Measurements from ENCODE around the gene ORM1.

Gene ORM1

GRCh38 chr9:114367772-114368569 is 45.1 kb downstream of the ORM1 start:
- peak in 1 of 2 donors; percentile 33 for DNase-seq

GRCh38 chr9:114369216-114370130 is 46.6 kb downstream of the ORM1 start:
- peak; percentile 48 to 54 for DNase-seq

DNA sequence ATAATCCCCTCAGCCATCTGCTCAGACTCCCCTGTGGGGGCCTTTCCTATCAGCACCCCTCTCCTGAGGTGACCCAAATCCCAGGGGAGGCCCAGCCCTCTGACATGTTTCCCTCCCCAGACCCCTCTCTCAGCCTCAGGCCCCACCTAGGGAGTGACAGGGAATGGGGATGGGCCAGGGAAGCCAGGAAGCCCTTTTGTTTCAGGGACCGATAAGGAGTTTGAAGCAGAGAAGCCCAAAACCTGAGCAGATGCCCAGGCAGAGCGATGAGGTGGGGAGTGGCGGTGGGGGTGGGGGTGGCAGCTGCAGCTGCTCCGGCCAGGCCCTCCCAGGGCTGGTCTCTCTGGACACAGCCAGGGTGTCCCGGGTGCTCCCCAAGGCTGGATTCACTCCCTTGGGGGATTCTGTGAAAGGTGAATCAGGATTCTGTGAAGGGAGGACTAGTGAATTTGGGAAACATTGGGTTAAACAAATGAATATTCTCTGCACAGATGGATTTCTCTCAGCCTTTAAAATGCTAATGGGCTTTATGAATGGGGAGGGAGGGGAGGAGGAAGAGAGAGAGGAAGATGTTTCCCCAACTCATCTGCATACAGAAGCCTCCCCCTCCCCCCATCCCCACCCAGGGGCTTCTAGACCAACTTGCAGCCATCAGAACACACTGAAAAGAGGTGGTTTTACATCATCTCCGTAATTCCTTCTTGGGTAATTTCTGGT is 47.5 kb downstream of the ORM1 start:
- no peak for DNase-seq

DNA sequence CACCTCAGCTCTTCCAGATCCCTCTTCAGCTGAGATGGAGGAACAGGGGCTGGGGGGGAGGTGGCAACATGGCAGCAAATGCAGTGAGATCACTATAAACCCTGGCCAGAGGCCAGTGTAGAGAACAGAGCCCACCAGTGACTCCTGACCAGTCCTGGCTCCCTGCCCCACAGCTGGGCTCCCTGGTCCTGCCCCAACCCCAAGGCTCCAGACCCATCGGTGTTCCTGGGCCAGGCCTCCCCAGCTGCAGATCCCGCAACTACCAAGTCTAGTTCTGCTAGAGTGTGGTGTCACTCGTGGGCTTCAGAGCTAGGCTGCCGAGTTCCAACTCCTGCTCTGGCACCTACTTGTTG is 48.0 kb downstream of the ORM1 start:
- DNase-seq = no peak

DNA sequence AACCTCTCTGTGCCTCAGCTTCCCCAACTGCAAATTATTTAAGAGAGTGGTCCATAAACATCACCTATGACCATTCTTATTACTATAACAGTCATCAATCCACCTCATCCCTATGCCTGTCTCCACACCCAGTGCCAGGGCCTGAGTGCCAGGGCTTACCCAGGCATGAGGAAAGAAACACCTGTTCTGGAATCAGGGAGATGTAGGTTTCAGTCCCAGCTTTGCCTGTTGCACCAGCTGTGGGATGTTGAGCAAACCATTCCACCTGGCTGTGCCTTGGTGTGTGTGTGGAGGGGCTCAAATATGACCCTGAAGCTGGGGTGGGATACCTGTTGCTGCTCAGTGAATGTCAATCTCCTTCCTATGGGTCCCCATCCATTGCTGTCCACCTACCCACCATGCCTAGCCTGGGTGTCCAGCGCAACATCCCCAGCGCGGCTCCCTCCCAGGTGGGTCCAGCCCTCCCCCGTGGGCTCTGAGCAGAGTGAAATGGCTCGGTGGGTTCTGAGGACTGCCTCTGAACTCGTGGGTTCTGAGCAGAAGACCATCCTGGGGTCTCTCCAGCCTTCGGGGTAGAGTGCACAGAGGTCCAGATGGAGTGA is 48.5 kb downstream of the ORM1 start:
- no peak for DNase-seq

GRCh38 chr9:114371973-114372917 is 49.3 kb downstream of the ORM1 start:
- peak; percentile 56 to 70 for DNase-seq

DNA sequence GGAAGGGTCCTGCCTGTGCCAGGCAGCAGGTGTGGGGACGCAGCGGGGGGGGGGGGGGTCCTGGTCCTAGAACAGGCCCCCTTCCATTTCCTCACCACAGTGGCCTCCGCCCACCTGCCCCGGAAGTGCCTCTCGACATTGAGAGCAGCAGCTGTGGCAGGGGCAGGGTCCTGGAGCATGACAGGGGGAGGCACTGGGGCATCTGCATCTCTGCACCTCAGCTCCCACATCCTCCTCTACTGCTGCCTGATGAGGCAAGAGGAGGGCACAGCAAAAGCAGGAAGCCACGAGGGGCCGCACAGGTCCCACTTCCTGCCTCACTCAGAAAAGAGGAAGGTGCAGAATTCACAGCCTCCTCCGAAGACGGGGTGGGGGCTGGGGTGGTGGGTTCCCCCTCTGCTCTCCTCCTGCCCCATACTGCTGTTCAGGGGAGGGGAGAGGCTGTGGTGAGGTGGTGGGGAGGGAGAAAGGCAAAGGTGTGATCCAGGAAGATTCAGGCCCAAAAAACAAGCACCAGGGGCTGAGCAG is 50.1 kb downstream of the ORM1 start:
- peak; percentile 88 to 93 for DNase-seq

DNA sequence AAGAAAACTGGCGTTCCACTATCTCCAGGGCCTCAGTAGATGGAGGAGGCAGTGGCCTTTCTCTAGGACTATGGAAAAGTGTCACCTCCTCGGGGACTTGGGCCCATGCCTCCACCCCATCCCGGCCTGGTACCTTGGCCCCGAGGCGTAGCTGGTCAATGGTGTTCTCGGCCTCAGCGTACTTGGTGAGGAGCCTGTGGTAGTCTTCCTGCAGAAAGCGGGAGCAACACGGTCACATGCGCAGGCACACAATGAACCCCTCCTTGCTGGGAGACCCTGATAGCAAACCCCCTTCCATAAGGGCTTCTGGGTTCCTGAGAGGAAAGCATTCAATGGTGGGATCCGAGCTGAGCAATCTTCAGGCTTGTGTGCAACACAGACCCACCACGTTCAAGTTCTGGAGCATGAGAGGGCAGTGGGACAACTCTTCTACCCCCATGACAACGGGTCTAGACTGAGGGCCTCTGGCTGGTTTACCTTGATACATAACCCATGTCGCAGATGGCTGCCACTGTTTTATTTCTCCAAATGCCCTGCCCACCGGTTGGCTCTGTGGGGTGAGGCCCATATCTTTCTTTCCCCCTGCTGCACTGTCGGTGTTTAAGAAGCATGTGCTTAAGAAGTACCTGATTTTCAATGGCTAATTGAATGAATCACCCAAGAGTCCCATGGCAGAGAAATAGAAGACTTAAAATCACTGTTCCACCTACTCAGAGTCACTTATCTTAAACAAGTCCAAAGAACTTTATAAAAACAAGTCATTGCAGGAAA is 51.2 kb downstream of the ORM1 start:
- DNase-seq = peak in 1 of 2 donors; percentile 22

GRCh38 chr9:114374936-114375335 is 52.0 kb downstream of the ORM1 start:
- DNase-seq = no peak

DNA sequence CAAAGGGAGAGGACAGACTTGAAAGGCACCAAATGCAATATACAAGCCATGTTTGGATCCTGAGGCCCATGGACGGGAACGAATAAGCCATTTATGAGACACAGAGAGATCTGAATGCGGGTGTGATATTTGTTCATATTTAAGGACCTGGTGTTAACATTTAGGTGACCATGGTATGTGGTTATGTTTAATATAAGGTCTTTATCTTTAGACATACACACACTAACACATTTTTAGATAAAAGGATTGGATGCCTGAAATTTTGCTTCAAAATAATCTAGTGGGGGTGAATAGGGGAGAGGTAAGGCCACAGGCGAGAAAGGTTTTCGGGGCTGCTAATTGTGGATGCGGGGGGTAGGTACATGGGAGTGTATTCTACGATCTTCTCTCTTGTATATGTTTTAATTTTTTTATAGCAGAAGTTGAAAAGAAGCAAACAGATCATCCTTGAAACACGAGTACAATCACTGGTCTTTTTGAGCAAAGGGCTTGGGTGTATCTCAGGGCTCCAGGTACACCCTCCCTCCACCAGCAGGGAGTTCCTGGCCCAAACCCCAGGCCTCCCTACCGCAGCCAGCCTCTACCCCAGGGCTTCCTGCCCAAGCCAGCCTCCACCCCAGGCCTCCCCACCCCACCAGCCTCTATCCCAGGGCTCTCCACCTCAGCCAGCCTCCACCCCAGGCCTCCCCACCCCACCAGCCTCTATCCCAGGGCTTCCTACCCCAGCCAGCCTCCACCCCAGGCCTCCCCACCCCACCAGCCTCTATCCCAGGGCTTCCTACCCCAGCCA is 52.7 kb downstream of the ORM1 start:
- peak in 1 of 2 donors; percentile 24 for DNase-seq
